Upper lobe of right lung (tissue), 1 donor: ENCODE data around the gene STMN3. TPM values are rescaled to one million over a fixed set of nuclear protein-coding genes. Genes with fewer than 3 reads are reported as not detected.
A peak's percentile ranks its signal among the peaks of the same experiment; 100 is the strongest.
"Not testable (repeated sequence)": the region's sequence is repeated elsewhere in the genome, so short reads cannot be mapped to it uniquely, and the experiment has no call there.

Experiments
- ATAC-seq: fragments of 200-7000 bp; cut with Tn5 transposase; one replicate; pipeline ENCODE4 v1.9.1; 2020; ENCODE audit warnings: mild to moderate bottlenecking, moderate library complexity
- DNase-seq: peaks from one replicate; pipeline ENCODE4 v3.0.0-alpha.2; 2020
- H3K27ac ChIP-seq: fragments of 200-600 bp; one replicate; pipeline ENCODE4 v1.8.0; 2022
- H3K27me3 ChIP-seq: fragments of 200-600 bp; one replicate; pipeline ENCODE4 v1.8.0; 2022; ENCODE audit warnings: mild to moderate bottlenecking
- H3K36me3 ChIP-seq: fragments of 200-600 bp; one replicate; pipeline ENCODE4 v1.8.0; 2022
- H3K4me1 ChIP-seq: fragments of 200-600 bp; one replicate; pipeline ENCODE4 v1.8.0; 2022
- H3K4me3 ChIP-seq: fragments of 200-600 bp; one replicate; pipeline ENCODE4 v1.8.0; 2022; ENCODE audit warnings: mild to moderate bottlenecking
- H3K9me3 ChIP-seq: fragments of 200-600 bp; one replicate; pipeline ENCODE4 v1.8.0; 2022
- intact Hi-C: fragments of 100-400 bp; cut with DNase I; formaldehyde crosslinking; loops from one replicate; pipeline ENCODE4 v1.11.0; 2022
- total RNA-seq: library from RNA; stranded (reverse); fragmentation: NEBNext Ultra II Directional; extraction: Animal tissue kit (Norgen Biotek cat#: 25700); gene quantifications from one replicate; pipeline ENCODE4 v1.2.1, GENCODE V29; 2021
- TF ChIP-seq, protein P1 (sequence below): fragments of 200-600 bp; IDR thresholded peaks from one replicate; pipeline ENCODE4 v1.8.0; 2022; ENCODE audit warnings: antibody characterized with exemption
- donor health status: DM: no; HTN: yes; CAD: no; lungs with severe emphysema.

The STMN3 gene
- total RNA-seq, 1 donor from 2014 or later = 12.4 TPM

DNA sequence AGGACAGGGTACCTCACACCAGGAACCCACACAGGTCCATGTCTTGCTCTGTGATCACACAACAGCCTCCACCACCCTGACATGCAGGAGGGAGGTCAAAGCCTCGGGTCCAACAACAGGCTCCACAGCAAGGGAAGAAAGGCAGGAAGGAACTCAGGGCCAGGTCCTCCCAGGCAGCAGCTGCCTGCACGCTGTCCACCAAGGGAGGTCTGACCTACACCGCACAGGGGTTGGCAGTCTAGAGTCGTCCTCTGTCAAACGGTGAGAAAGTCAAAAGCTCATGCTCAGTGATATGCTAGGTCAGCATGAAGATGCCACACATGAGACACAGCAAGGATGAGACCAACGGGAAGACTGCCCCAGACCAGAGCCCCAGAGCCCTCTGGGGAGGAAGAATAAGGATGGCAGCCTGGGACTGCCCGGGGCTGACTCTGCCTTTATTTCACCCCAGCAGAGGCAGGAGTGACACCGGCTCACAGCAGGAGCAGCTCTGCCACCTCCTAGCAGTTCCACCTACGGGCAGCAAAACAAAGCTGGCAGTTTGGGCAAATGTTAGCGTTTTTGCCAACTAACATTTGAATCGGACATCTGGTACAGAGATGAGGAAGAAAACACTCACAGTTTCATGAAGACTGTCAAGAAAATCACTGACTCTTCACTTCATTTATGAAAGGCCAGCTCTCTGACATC lies 34.8 kb downstream of the STMN3 start:
- Histone ChIP-seq H3K9me3 (no peaks in the 10 kb centered on the region), H3K4me1 (no peaks in the 10 kb centered on the region), H3K4me3 (no peak overlapping the region), H3K27ac (no peak overlapping the region), H3K36me3 (peaks cover 43% of the 10 kb centered on the region), H3K27me3 (no peaks in the 10 kb centered on the region)
- ATAC-seq (no peak), DNase-seq (no peak)
- TF ChIP-seq, protein P1, sequence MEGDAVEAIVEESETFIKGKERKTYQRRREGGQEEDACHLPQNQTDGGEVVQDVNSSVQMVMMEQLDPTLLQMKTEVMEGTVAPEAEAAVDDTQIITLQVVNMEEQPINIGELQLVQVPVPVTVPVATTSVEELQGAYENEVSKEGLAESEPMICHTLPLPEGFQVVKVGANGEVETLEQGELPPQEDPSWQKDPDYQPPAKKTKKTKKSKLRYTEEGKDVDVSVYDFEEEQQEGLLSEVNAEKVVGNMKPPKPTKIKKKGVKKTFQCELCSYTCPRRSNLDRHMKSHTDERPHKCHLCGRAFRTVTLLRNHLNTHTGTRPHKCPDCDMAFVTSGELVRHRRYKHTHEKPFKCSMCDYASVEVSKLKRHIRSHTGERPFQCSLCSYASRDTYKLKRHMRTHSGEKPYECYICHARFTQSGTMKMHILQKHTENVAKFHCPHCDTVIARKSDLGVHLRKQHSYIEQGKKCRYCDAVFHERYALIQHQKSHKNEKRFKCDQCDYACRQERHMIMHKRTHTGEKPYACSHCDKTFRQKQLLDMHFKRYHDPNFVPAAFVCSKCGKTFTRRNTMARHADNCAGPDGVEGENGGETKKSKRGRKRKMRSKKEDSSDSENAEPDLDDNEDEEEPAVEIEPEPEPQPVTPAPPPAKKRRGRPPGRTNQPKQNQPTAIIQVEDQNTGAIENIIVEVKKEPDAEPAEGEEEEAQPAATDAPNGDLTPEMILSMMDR = no peak
- intact Hi-C loops = no loop called here

- ATAC-seq (no peak), DNase-seq (no peak)
- Histone ChIP-seq H3K27ac (no peak overlapping the region), H3K27me3 (no peaks in the 10 kb centered on the region), H3K9me3 (no peaks in the 10 kb centered on the region), H3K4me3 (no peak overlapping the region), H3K4me1 (no peaks in the 10 kb centered on the region), H3K36me3 (peaks cover 43% of the 10 kb centered on the region)
- TF ChIP-seq, protein P1 = no peak
- intact Hi-C loops = no loop called here
Measured at GRCh38 chr20:63617876-63618265, 35.4 kb downstream of the STMN3 start.

DNA sequence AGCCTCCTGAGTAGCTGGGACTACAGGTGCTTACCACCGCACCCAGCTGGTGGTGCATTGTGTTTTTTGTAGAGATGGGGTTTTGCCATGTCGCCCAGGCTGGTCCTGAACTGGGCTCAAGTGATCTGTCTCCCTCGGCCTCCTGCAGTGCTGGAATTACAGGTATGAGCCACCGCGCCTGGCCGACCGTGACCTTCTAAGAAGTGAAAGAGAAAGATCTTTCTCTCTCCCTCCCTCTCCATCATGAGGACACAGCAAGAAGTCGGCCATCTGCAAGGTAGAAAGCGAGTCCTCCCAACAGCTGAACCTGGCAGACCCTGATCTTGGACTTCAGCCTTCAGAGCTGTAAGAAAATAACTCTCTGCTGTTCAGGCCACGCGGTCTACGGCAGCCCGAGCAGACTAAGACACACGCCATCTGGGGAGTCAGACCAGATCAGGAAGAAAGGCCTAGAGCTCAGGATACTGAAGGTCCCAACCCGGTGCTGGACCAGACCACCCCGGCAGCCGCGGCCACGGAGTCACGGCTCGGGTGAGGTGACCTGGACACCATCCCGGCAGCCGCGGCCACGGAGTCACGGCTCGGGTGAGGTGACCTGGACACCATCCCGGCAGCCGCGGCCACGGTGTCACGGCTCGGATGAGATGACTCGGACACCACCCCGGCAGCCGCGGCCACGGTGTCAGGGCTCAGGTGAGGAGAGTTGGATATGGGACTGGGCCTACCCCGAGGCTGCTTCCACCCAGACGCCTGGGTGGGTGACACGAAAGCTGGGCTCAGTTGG lies 35.9 kb downstream of the STMN3 start:
- H3K36me3 ChIP-seq = peaks cover 43% of the 10 kb centered on the region

GRCh38 chr20:63613863-63614594 lies 39.2 kb downstream of the STMN3 start:
- H3K4me3 ChIP-seq, H3K9me3 ChIP-seq, H3K27ac ChIP-seq, ATAC-seq, intact Hi-C loops, H3K4me1 ChIP-seq, DNase-seq, H3K27me3 ChIP-seq: not testable (repeated sequence)
- peaks cover 41% of the 10 kb centered on the region for H3K36me3 ChIP-seq
- TF ChIP-seq, protein P1 = peak; percentile 45

More for the DNA sequence above, 35.9 kb downstream of the STMN3 start:
- H3K27ac ChIP-seq = no peak overlapping the region
- ATAC-seq (no peak), DNase-seq (no peak)
- intact Hi-C loops = no loop called here
- TF ChIP-seq, protein P1 = no peak
- no peaks in the 10 kb centered on the region for H3K4me1 ChIP-seq
- H3K27me3 ChIP-seq = no peaks in the 10 kb centered on the region
- H3K9me3 ChIP-seq = no peaks in the 10 kb centered on the region
- no peak overlapping the region for H3K4me3 ChIP-seq

- no peaks in the 10 kb centered on the region for H3K27me3 ChIP-seq
- peak; percentile 76 for DNase-seq
- TF ChIP-seq, protein P1 = no peak
- ATAC-seq = peak; percentile 88
- no peaks in the 10 kb centered on the region for H3K4me1 ChIP-seq
- H3K27ac ChIP-seq = no peak overlapping the region
- H3K9me3 ChIP-seq = no peaks in the 10 kb centered on the region
- H3K4me3 ChIP-seq = no peak overlapping the region
- intact Hi-C loops = no loop called here
- peaks cover 25% of the 10 kb centered on the region for H3K36me3 ChIP-seq
Measured at GRCh38 chr20:63612276-63612931, 40.8 kb downstream of the STMN3 start.
